CD4-positive, alpha-beta T cell treated with Interleukin-10 for 1 hour (primary cell): Measurements from ENCODE around the gene EFHD2.
"Not testable (repeated sequence)": the region's sequence is repeated elsewhere in the genome, so short reads cannot be mapped to it uniquely, and the experiment has no call there.

Experiments used
- DNase-seq: peaks from one replicate; pipeline ENCODE4 v3.0.0-alpha.2; 2020

Gene EFHD2

DNA sequence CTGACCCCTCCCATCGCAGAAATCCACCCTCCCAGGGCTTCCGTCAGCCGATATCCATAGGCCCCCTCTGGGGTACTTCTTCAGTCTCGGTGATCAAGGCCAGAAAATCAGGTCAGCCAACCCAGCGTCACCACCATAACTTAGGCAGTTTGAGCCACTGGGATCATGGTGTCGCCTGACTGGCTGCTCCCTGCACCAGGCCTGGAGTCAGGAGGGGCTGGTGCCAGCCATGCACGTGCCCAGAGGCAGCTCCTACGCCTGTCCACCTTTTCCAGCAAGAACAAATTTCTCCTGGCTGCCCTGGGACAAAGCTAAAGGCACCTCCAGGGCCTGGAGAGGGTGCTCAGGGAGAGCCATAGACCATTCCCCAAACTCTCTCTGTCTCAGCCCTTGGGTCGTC is 23.8 kb downstream of the EFHD2 start:
- DNase-seq: no peak

GRCh38 chr1:15434739-15435138 is 25.1 kb downstream of the EFHD2 start:
- DNase-seq: not testable (repeated sequence)

DNA sequence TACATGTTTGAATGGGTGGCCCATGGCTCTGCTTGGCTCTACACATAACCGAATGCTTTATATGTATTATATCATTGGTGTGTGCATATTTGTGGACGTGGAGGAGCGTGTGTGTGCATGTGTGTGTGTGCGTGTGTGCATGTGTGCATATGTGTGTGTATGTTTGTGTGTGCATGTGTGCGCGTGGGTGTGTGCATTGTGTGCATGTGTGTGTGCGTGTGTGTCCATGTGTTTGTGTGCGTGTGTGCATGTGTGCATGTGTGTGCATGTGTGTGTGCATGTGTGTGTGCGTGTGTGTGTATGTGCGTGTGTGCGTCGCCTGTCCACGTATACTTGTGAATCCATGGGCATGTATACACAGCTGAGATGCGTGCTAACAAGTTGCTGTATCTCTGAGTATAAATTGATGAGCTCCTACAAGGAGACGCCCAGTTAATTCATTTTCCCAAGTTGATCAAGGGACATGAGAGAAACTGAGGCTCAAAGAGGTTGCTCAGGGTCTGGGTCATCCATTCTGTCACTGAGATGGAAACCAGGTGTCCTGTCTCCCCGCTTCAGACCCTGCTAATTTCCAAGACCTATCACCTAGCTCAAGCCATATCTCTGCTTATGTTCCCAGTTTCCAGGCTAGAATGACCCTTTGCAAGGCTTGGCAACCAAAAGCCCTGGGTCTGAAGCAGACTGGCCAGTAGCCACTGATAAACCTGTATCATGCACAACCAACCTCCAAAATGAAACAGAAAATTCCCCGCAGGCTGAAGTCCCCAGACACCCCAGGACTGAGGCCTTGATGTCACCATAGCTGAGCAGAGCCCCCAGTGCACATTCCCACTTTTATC is 25.8 kb downstream of the EFHD2 start:
- no peak for DNase-seq

DNA sequence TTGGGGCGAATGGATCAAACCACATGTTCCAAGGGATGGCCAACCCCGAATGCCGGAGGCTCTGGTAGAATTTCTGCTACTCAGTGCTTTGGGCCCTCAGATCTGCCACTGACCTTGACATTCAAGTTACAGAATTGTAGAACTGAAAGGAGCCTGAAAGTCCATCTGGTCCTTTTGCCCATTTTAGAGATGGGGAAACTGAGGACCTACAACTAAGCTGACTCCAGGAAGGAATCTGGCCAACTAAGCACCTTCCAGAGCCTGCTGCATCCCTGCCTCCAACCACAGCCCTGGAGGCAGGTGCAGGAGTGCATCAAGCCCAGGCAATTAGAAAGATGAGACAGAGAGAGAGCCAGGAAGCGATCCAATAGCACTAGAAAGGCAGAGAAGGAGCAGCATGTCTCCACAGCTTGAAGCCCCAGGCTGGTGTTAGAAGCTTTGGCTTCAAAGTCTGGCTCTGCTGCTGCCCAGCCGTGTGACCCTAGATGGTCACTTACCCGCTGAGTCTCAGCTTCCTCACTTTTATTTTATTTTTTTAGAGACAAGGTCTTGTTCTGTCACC is 27.3 kb downstream of the EFHD2 start:
- no peak for DNase-seq

DNA sequence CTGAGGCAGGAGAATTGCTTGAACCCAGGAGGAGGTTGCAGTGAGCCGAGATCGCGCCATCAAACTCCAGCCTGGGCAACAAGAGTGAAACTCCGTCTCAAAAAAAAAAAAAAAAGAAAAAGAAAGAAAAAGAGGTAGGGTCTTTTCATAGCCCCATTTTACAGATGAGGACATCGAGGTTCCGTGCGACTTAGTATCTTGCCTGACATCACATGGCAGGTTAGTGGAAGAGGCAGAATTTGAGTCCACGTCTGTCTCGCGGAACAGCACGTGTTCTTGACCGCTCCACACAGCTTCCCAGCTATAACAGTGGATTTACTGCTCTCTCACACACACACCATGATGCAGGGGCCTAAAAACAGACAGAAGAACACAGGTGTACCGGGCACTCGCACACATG is 29.6 kb downstream of the EFHD2 start:
- no peak for DNase-seq

- DNase-seq: no peak
Measured at GRCh38 chr1:15440357-15440756, 30.7 kb downstream of the EFHD2 start.

GRCh38 chr1:15441247-15441646 is 31.6 kb downstream of the EFHD2 start:
- DNase-seq: no peak

GRCh38 chr1:15442119-15442518 is 32.4 kb downstream of the EFHD2 start:
- no peak for DNase-seq

DNA sequence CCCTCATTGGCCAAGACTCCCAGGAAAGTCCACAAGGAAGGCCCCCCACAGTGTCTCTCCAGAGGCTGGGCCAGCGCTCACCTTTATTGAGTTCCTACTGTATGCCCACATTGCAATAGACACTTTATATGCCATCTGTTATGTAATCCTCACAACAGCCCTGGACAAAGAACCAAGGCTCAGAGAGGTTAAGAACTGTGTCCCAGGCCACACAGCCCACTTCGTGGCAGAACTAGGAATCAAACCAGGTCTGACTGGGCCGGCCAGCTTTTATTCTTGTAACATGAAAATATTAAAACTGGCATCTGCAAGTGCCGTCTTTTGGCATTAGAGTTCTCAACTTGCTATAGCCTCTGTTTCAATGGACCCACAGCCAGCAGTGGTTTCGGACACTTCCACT is 33.1 kb downstream of the EFHD2 start:
- DNase-seq: no peak

DNA sequence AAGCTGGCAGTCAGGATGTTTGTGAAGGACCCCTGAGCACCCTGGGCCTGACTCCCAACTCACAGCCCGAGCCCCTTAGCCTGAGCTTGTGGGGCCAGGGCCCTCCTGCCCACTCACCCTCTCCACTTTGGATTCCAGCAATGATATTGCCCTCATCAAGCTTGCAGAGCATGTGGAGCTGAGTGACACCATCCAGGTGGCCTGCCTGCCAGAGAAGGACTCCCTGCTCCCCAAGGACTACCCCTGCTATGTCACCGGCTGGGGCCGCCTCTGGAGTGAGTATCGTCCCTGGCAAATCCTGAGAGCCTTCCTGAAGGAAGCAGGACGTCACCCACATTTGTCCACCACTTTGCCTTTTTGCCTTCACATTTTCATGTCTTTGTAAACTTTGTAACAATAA is 33.6 kb downstream of the EFHD2 start:
- DNase-seq: no peak

DNA sequence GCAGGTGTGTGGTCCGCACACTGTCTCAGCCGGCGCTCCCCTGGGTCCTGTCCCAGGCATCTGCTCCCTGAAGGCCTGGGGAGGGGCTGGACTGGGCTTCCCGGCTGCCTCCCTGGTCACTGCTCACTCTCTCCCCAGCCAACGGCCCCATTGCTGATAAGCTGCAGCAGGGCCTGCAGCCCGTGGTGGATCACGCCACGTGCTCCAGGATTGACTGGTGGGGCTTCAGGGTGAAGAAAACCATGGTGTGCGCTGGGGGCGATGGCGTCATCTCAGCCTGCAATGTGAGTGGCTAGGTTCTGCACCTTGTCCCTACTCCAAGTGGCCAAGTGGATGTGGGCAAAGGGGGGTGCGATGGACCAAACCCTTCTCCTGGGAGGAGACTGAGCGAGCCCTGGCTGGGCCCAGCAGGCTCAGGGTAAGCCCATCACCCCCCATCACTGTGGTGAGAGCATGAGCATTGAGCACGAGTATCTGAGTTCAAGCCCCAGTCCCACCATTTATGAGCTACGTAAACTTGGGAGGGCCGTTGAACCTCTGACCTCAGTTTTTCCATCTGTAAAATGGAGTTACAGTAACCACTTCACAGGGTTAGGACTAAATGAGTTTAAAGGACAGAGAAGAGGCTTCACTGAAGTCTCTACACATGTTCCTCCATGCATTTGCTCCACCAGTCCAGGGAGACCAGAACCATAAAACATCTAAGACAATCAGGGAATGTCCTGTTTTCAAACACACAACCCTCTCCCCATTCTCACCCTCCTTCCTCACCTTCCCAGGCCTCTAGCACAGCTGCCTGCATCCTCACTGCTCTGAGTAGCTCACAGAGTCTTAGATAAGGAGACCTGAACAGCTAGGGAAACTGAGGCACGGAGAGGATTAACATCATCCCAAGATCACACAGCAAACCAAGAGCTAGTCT is 35.0 kb downstream of the EFHD2 start:
- no peak for DNase-seq

DNA sequence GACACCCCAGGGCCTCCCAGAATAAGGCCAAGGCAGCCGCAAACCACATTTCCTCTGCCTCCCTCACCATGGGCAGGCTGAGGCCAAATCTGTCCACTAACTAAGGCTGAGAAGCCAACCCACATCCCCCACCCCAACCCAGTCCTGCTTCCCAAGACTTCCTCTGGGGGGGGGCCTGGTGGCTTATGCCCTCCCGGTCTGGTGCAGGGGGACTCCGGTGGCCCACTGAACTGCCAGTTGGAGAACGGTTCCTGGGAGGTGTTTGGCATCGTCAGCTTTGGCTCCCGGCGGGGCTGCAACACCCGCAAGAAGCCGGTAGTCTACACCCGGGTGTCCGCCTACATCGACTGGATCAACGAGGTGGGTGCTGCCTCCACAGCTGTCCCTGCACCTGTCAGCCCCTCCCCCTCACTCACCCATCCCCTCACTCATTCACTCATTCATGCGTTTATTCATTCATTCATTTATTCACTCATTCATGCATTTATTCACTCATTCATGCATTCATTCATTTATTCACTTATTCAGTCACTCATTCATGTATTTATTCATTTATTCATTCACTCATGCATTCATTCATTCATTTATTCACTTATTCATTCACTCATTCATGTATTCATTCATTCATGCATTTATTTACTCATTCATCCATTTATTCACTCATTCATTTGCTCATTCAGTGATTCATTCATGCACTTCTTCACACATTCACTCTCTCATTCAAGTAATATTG is 35.9 kb downstream of the EFHD2 start:
- DNase-seq: no peak

GRCh38 chr1:15446212-15446611 is 36.5 kb downstream of the EFHD2 start:
- DNase-seq: no peak

DNA sequence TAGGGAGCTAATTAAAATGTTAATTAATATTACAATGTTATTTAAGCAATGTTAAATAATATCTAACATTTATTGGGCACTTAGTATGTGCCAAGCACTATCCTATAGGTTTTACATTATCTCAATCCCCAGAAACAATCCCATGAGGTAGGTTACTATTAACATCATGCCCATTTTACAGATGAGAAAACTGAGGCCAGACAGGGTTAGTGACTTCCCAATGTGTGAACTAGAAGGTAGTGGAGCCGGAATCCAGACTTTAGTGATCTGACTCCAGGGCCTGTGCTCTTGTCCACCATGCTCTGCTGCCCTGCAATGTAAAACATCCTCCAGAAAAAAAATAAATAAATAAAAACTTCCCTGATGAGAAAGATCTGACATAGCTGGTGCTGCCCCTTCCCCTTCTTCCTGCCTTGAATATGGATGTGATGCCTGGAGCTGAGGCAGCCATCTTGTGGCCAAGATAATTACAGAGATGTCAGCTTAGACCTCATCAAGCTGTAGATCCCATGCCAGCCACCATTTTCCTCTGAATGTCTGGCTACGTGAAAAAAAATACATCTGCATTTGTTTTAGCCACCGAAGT is 39.3 kb downstream of the EFHD2 start:
- DNase-seq: no peak

DNA sequence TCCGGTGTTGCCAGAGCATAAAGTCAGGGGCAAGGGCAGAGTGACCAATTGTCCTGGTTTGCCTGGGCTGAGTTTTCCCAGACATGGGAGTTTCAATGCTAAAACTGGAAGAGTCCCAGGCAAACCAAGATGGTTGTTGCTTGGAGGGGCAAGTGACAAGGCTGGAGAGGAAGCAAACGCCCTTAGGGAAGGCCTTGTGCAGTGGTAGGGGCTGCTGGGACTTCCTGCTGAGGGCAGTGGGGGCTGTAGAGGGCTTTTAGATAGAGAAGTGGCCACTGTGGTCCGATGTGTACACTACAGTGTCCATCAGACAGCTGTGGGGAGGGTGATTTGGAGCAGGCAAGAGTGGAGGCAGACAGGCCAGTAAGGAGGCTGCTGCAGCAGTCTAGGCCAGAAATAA is 39.9 kb downstream of the EFHD2 start:
- no peak for DNase-seq

DNA sequence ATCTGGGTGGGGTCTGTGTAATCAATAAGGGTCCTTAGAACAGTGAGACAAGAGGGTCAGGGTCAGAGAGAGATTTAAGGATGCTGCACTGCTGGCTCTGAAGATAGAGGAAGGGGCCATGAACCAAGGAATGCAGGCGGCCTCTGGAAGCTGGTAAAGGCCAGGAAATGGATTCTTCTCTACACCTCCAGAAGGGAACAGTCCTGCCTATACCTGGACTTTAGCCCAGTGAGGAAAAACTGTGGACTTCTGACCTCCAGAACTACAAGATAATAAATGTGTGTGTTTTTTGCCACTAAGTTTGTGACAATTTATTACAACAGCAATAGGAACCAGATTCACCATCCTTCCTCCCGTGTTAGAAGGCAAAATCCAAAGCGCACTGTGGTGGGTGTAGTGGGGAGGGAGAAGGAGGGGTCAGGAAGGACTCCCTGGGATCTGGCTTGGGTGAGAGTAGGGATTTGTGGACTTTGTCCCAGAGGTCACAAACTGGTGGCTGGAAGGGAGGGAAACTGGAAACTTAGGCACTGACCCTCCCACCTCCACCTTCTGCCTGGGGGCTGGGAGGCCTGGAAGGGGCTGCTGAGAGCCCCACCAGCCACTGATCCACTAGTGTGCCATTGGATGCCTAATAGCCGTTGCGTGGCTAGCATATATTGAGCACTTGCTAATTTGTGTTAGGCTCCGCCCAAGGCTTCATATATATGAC is 41.5 kb downstream of the EFHD2 start:
- no peak for DNase-seq

GRCh38 chr1:15452216-15452615 is 42.5 kb downstream of the EFHD2 start:
- no peak for DNase-seq

DNA sequence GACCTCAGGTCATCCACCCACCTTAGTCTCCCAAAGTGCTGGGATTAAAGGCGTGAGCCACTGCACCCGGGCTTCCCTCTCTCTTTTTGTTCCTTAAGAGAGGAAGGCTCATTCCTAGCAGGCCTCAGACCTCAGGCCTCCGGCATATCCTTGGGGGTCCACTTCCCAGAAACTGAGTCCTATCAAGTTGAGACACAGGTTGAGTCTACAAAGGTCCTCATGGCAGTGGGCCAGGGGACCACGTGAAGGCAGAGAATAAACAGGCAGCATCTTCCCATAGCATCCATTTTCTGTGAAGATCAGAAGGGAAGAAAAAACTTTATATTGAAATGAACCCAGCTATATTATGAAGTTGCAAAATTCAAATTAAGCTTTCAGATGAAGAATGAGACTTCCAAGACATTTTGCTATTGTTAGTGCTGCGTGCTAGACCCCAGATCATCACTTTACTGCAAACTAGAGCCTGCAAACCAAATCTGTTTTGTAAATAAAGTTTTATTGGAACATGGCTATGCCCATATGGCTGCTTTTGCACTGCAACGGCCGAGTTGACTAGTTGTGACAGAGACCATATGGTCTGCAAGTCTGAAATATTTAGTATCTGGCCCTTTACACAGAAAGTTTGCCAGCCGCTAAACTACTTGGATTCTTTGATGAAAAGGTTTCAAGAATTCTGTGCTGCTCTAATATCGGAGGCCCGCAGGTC is 43.3 kb downstream of the EFHD2 start:
- DNase-seq: no peak

DNA sequence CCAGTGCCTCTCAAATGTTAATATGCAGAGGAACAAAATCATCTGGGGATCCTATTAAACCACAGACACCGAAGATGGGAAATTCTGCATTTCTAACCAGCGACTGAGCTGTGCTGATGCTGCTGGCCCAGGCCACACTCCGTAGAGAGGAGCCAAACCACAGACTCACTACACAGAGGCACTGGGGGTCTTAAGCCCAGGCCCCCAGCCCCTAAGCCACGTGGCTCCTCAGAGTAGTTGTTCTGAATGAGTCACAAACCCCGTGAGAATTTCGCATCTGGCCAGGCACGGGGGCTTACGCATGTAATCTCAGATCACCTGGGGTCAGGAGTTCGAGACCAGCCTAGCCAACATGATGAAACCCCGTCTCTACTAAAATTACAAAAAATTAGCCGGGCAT is 44.0 kb downstream of the EFHD2 start:
- DNase-seq: no peak

DNA sequence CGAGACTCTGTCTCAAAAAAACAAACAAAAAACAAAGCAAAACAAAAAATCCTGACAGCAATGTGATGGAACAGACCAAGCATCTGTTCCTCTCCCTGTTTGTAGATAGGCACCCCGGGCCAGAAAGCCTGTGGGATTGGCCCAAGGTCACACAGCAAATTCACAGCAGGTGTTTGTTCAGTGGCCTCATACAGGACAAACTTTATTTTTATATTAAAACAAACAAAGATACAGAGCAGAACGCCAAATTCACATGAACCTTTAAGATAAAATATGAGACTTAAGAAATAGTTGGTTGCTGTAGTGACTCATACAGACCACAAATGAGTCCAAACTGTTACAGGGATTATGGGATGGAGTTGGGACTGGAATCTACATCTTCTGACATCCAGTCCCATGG is 44.6 kb downstream of the EFHD2 start:
- DNase-seq: no peak

GRCh38 chr1:15455522-15455921 is 45.8 kb downstream of the EFHD2 start:
- no peak for DNase-seq
